NCI-H510A treated with DMSO at 0.1 percent for 48 hours (cell line): ENCODE results near the gene DNAJC30.

ENCODE experiments used
- DNase-seq: peaks from one replicate; lab custom pipeline; 2025; lab: John Stamatoyannopoulos, UW

Gene DNAJC30

GRCh38 chr7:73707045-73707631, 23.9 kb upstream of the DNAJC30 start:
- peak; percentile 86 for DNase-seq

GRCh38 chr7:73706126-73707044, 23.1 kb upstream of the DNAJC30 start:
- no peak for DNase-seq

- no peak for DNase-seq
These were observed 22.3 kb upstream of the DNAJC30 start for GRCh38 chr7:73705551-73705920.

- no peak for DNase-seq
These were observed 21.6 kb upstream of the DNAJC30 start for GRCh38 chr7:73704640-73705550.

- DNase-seq, result no peak
These were observed 20.7 kb upstream of the DNAJC30 start for GRCh38 chr7:73703757-73704639.

- no peak for DNase-seq
These were observed 20.0 kb upstream of the DNAJC30 start for GRCh38 chr7:73703225-73703624.

- no peak for DNase-seq
These were observed 19.4 kb upstream of the DNAJC30 start for GRCh38 chr7:73702665-73703064.

- DNase-seq, result no peak
These were observed 19.0 kb upstream of the DNAJC30 start for GRCh38 chr7:73702226-73702625.

GRCh38 chr7:73701357-73701995, 18.2 kb upstream of the DNAJC30 start:
- DNase-seq, result peak; percentile 24

GRCh38 chr7:73700581-73701134, 17.4 kb upstream of the DNAJC30 start:
- DNase-seq, result no peak

GRCh38 chr7:73700069-73700423, 16.8 kb upstream of the DNAJC30 start:
- no peak for DNase-seq

GRCh38 chr7:73699370-73700068, 16.3 kb upstream of the DNAJC30 start:
- DNase-seq, result no peak

GRCh38 chr7:73698410-73698809, 15.2 kb upstream of the DNAJC30 start:
- DNase-seq, result no peak

- DNase-seq, result no peak
These were observed 13.1 kb upstream of the DNAJC30 start for GRCh38 chr7:73696372-73696771.

GRCh38 chr7:73690646-73691045, 7.4 kb upstream of the DNAJC30 start:
- DNase-seq, result no peak

- no peak for DNase-seq
These were observed 5.0 kb upstream of the DNAJC30 start for GRCh38 chr7:73688288-73688687.

GRCh38 chr7:73685311-73685710, 2.1 kb upstream of the DNAJC30 start:
- no peak for DNase-seq

- no peak for DNase-seq
These were observed 788 bp upstream of the DNAJC30 start for GRCh38 chr7:73683788-73684693.

GRCh38 chr7:73682745-73683055, 553 bp downstream of the DNAJC30 start:
- DNase-seq, result no peak
